Gastroesophageal sphincter (tissue), 4 donors: ENCODE data around the gene CDKN2D. TPM values are rescaled to one million over a fixed set of nuclear protein-coding genes. Genes with fewer than 3 reads are reported as not detected.

Source experiments
- ATAC-seq: fragments of 150-250 bp; one replicate; pipeline ENCODE4 v1.9.1; 2016; ENCODE audit warnings: mild to moderate bottlenecking, moderate library complexity
- H3K27ac ChIP-seq, 4 donors: fragments of 200-600 bp; sonication (generic) in 3 of 4; 1 replicate in 3 of 4; 2 replicates in 1 of 4; pipeline ENCODE4 v1.5.1; 2016 to 2019
- H3K27me3 ChIP-seq: fragments of 200-600 bp; sonication (generic); one replicate; pipeline ENCODE4 v1.5.1; 2019
- H3K36me3 ChIP-seq, 2 donors: fragments of 200-600 bp; sonication (generic); one replicate each; pipeline ENCODE4 v1.5.1; 2019; ENCODE audit warnings: control low read depth in 1 of 2
- H3K4me1 ChIP-seq, 3 donors: fragments of 200-600 bp; sonication (generic); 1 replicate in 2 of 3; 2 replicates in 1 of 3; pipeline ENCODE4 v1.5.1; 2016 to 2019; ENCODE audit warnings: control low read depth in 2 of 3
- H3K4me3 ChIP-seq, 2 donors: fragments of 200-600 bp; sonication (generic); one replicate each; pipeline ENCODE4 v1.5.1; 2019; ENCODE audit warnings: mild to moderate bottlenecking in 1 of 2, moderate library complexity in 1 of 2
- H3K9me3 ChIP-seq, 3 donors: fragments of 200-600 bp; sonication (generic); one replicate each; pipeline ENCODE4 v1.5.1; 2017 to 2019; ENCODE audit warnings: control low read depth in 2 of 3
- CTCF ChIP-seq, 4 experiments: fragments of 200-600 bp in 2 of 4; fragments of 450-650 bp in 2 of 4; sonication (generic) in 1 of 4; IDR thresholded peaks; one replicate each; pipeline ENCODE4 v1.5.1; 2017 to 2019; ENCODE audit warnings: antibody characterized with exemption in 4 of 4, mild to moderate bottlenecking in 2 of 4, moderate library complexity in 2 of 4
- EP300 ChIP-seq: sonication (generic); formaldehyde crosslinking; IDR thresholded peaks from one replicate; pipeline ENCODE4 v1.6.1; 2017; ENCODE audit warnings: antibody characterized with exemption, mild to moderate bottlenecking
- POLR2A ChIP-seq, 2 donors: fragments of 450-650 bp; IDR thresholded peaks; one replicate each; pipeline ENCODE4 v1.6.1; 2017; ENCODE audit warnings: antibody characterized with exemption in 2 of 2, mild to moderate bottlenecking in 2 of 2, moderate library complexity in 1 of 2
- POLR2AphosphoS5 ChIP-seq: sonication (generic); formaldehyde crosslinking; IDR thresholded peaks from one replicate; pipeline ENCODE4 v1.6.1; 2017; ENCODE audit warnings: antibody characterized with exemption
- WGBS, 2 donors: methylation state at CpG; one replicate each; pipeline ENCODE4 v1.1.5; 2018; ENCODE audit warnings: low coverage in 1 of 2; 5-methylcytosine and 5-hydroxymethylcytosine counted together
- total RNA-seq, 4 donors: library from RNA; depleted of rRNA; stranded (reverse); fragments of >200 nt; gene quantifications; one replicate each; pipeline ENCODE4 v1.1.0, GENCODE V29; 2016

CDKN2D gene
- total RNA-seq, 4 donors from 2014 or later, result 5.4 to 15.9 (median 10.6) TPM

GRCh38 chr19:10525636-10526035 is 43.1 kb downstream of the CDKN2D start:
- TF ChIP-seq POLR2AphosphoS5 (no peak), POLR2A (IDR thresholded peaks at IDR 0.05) (no peak), CTCF (IDR thresholded peaks at IDR 0.05) (no peak), EP300 (no peak)
- no peak for ATAC-seq
- 87 to 96% methylated on average over 7 of the region's 7 CpGs for WGBS, 2 donors
- Histone ChIP-seq H3K4me1 (no peaks in the 10 kb centered on the region), H3K4me3 (no peak overlapping the region), H3K27me3 (peaks cover 22% of the 10 kb centered on the region), H3K27ac (no peak overlapping the region), H3K36me3 (no peaks in the 10 kb centered on the region), H3K9me3 (no peaks in the 10 kb centered on the region)

- TF ChIP-seq POLR2A (IDR thresholded peaks at IDR 0.05) (no peak), EP300 (no peak), POLR2AphosphoS5 (no peak)
- peaks cover 47% of the 10 kb centered on the region for H3K27me3 ChIP-seq
- ATAC-seq, result no peak
- H3K4me1 ChIP-seq, result peaks cover 0 to 6% (median 0%) of the 10 kb centered on the region in 3 donors
- H3K27ac ChIP-seq, result no peak overlapping the region
- H3K36me3 ChIP-seq, result no peaks in the 10 kb centered on the region
- H3K9me3 ChIP-seq, result no peaks in the 10 kb centered on the region
- WGBS, 2 donors, result 62 to 88% methylated on average over 3 of the region's 3 CpGs
- no peak overlapping the region for H3K4me3 ChIP-seq
These were observed 45.6 kb downstream of the CDKN2D start for GRCh38 chr19:10523135-10523636.

DNA sequence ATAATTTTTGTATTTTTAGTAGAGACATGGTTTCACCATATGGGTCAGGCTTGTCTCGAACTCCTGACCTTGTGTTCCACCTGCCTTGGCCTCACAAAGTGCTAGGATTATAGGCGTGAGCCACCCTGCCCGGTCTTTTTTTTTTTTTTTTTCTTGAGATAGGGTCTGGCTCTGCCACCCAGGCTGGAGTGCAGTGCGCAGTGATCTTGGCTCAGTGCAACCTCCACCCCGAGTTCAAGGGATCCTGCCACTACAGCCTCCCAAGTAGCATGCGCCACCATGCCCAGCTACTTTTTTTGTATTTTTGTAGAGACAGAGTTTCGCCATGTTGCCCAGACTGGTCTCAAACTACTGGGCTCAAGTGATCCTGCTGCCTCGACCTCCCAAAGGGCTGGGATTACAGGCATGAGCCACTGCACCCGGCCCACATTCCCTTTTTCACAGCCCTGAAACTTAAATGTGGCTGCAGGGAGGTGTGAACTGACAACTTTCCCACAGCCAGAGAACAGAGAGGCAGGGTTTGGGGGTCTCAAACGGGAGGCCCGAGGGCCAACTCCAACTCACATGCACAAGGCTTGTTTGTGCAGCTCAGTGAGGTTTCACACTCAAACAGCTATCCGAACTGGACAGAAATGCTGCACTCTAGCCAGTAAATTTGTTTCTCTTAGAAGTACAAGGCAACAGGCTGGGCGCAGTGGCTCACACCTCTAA is 47.2 kb downstream of the CDKN2D start:
- WGBS, 2 donors, result 76 to 94% methylated on average over 4 to 6 of the region's 13 CpGs
- ATAC-seq, result no peak
- H3K27me3 ChIP-seq, result peaks cover 62% of the 10 kb centered on the region

GRCh38 chr19:10520652-10521318 is 48.0 kb downstream of the CDKN2D start:
- Histone ChIP-seq H3K27ac (no peak overlapping the region), H3K36me3 (no peaks in the 10 kb centered on the region), H3K4me1 (peaks cover 0 to 20% (median 4%) of the 10 kb centered on the region in 3 donors), H3K4me3 (no peak overlapping the region), H3K27me3 (peaks cover 71% of the 10 kb centered on the region), H3K9me3 (no peaks in the 10 kb centered on the region)
- WGBS, 2 donors, result 92% methylated on average over 12 of the region's 15 CpGs; no CpG with 5 or more reads in 1 of the 2 donors
- no peak for ATAC-seq
- no peak for TF ChIP-seq CTCF (IDR thresholded peaks at IDR 0.05)
- no peak for TF ChIP-seq EP300
- no peak for TF ChIP-seq POLR2A (IDR thresholded peaks at IDR 0.05)
- no peak for TF ChIP-seq POLR2AphosphoS5

More for the DNA sequence above, 47.2 kb downstream of the CDKN2D start:
- Histone ChIP-seq H3K36me3 (no peaks in the 10 kb centered on the region), H3K9me3 (no peaks in the 10 kb centered on the region), H3K27ac (no peak overlapping the region), H3K4me1 (peaks cover 0 to 20% (median 4%) of the 10 kb centered on the region in 3 donors), H3K4me3 (no peak overlapping the region)
- TF ChIP-seq EP300 (no peak), POLR2A (IDR thresholded peaks at IDR 0.05) (no peak), POLR2AphosphoS5 (no peak), CTCF (IDR thresholded peaks at IDR 0.05) (no peak)

GRCh38 chr19:10519421-10519820 is 49.4 kb downstream of the CDKN2D start:
- Histone ChIP-seq H3K4me3 (no peak overlapping the region), H3K4me1 (peaks cover 0 to 23% (median 4%) of the 10 kb centered on the region in 3 donors), H3K27ac (no peak overlapping the region), H3K27me3 (peaks cover 84% of the 10 kb centered on the region), H3K9me3 (no peaks in the 10 kb centered on the region), H3K36me3 (no peaks in the 10 kb centered on the region)
- TF ChIP-seq CTCF (IDR thresholded peaks at IDR 0.05) (no peak), POLR2AphosphoS5 (no peak)
- WGBS, 2 donors, result 64 to 72% methylated on average over 4 of the region's 7 CpGs
- no peak for ATAC-seq
